H1 (cell line): ENCODE data around the gene MYL5. TPM values are rescaled to one million over a fixed set of nuclear protein-coding genes. Genes with fewer than 3 reads are reported as not detected.

Experiments
- polyA plus RNA-seq, 7 experiments: library from polyadenylated mRNA; depleted of rRNA in 3 of 7; stranded (reverse) in 5 of 7; unstranded in 2 of 7; fragments of >200 nt in 5 of 7; fragments of 200-250 nt in 2 of 7; gene quantifications; 1 replicate in 5 of 7; 2 replicates in 1 of 7; 4 replicates in 1 of 7; pipeline versions ENCODE4 v1.2.1 to v1.2.3, GENCODE V29; 2011 to 2013; ENCODE audit warnings: missing spikeins in 2 of 7, mixed read lengths in 2 of 7
- total RNA-seq: library from RNA; stranded (reverse); fragmentation: NEBNext Ultra II Directional; extraction: Animal tissue kit (Norgen Biotek cat#: 25700); gene quantifications from 2 replicates; pipeline ENCODE4 v1.2.1, GENCODE V29; 2021
- TF ChIP-seq, protein P1 (sequence below): fragments of 300-600 bp; sonication (generic); IDR thresholded peaks from 2 replicates; pipeline ENCODE4 v1.7.1; 2012; ENCODE audit warnings: low read length, moderate library complexity, mild to moderate bottlenecking, inconsistent platforms; ENCODE audit not compliant: insufficient replicate concordance

MYL5 gene
- total and polyA plus RNA-seq, 2 of the 8 experiments (the other 6 are each of a cell fraction or from before 2014, with no cell fraction given), result 5.7 to 6.8 TPM

- TF ChIP-seq, protein P1, sequence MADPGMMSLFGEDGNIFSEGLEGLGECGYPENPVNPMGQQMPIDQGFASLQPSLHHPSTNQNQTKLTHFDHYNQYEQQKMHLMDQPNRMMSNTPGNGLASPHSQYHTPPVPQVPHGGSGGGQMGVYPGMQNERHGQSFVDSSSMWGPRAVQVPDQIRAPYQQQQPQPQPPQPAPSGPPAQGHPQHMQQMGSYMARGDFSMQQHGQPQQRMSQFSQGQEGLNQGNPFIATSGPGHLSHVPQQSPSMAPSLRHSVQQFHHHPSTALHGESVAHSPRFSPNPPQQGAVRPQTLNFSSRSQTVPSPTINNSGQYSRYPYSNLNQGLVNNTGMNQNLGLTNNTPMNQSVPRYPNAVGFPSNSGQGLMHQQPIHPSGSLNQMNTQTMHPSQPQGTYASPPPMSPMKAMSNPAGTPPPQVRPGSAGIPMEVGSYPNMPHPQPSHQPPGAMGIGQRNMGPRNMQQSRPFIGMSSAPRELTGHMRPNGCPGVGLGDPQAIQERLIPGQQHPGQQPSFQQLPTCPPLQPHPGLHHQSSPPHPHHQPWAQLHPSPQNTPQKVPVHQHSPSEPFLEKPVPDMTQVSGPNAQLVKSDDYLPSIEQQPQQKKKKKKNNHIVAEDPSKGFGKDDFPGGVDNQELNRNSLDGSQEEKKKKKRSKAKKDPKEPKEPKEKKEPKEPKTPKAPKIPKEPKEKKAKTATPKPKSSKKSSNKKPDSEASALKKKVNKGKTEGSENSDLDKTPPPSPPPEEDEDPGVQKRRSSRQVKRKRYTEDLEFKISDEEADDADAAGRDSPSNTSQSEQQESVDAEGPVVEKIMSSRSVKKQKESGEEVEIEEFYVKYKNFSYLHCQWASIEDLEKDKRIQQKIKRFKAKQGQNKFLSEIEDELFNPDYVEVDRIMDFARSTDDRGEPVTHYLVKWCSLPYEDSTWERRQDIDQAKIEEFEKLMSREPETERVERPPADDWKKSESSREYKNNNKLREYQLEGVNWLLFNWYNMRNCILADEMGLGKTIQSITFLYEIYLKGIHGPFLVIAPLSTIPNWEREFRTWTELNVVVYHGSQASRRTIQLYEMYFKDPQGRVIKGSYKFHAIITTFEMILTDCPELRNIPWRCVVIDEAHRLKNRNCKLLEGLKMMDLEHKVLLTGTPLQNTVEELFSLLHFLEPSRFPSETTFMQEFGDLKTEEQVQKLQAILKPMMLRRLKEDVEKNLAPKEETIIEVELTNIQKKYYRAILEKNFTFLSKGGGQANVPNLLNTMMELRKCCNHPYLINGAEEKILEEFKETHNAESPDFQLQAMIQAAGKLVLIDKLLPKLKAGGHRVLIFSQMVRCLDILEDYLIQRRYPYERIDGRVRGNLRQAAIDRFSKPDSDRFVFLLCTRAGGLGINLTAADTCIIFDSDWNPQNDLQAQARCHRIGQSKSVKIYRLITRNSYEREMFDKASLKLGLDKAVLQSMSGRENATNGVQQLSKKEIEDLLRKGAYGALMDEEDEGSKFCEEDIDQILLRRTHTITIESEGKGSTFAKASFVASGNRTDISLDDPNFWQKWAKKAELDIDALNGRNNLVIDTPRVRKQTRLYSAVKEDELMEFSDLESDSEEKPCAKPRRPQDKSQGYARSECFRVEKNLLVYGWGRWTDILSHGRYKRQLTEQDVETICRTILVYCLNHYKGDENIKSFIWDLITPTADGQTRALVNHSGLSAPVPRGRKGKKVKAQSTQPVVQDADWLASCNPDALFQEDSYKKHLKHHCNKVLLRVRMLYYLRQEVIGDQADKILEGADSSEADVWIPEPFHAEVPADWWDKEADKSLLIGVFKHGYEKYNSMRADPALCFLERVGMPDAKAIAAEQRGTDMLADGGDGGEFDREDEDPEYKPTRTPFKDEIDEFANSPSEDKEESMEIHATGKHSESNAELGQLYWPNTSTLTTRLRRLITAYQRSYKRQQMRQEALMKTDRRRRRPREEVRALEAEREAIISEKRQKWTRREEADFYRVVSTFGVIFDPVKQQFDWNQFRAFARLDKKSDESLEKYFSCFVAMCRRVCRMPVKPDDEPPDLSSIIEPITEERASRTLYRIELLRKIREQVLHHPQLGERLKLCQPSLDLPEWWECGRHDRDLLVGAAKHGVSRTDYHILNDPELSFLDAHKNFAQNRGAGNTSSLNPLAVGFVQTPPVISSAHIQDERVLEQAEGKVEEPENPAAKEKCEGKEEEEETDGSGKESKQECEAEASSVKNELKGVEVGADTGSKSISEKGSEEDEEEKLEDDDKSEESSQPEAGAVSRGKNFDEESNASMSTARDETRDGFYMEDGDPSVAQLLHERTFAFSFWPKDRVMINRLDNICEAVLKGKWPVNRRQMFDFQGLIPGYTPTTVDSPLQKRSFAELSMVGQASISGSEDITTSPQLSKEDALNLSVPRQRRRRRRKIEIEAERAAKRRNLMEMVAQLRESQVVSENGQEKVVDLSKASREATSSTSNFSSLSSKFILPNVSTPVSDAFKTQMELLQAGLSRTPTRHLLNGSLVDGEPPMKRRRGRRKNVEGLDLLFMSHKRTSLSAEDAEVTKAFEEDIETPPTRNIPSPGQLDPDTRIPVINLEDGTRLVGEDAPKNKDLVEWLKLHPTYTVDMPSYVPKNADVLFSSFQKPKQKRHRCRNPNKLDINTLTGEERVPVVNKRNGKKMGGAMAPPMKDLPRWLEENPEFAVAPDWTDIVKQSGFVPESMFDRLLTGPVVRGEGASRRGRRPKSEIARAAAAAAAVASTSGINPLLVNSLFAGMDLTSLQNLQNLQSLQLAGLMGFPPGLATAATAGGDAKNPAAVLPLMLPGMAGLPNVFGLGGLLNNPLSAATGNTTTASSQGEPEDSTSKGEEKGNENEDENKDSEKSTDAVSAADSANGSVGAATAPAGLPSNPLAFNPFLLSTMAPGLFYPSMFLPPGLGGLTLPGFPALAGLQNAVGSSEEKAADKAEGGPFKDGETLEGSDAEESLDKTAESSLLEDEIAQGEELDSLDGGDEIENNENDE, result no peak
- TF ChIP-seq, all 59 proteins: peak for 0
These were observed 9.6 kb upstream of the MYL5 start (continued) for GRCh38 chr4:664713-665231.
